H1 (cell line): ENCODE data around the gene MMP27. TPM values are rescaled to one million over a fixed set of nuclear protein-coding genes. Genes with fewer than 3 reads are reported as not detected.

ENCODE experiments used
- CTCF ChIA-PET: fragments of 300-600 bp; sonication (Branson Sonifier 250); formaldehyde crosslinking; loops from one replicate; lab custom pipeline; 2021; ENCODE audit not compliant: partially characterized antibody; lab: Charles Lee
- POLR2A ChIA-PET: fragments of 300-600 bp; sonication (Branson Sonifier 250); formaldehyde crosslinking; loops from one replicate; lab custom pipeline; 2021; ENCODE audit warnings: inconsistent platforms; ENCODE audit not compliant: partially characterized antibody; lab: Charles Lee
- DNase-seq, 2 experiments: peaks; one replicate each; pipeline versions ENCODE4 v3.0.0 to v3.0.0-alpha.2; 2010 to 2022; ENCODE audit warnings: low spot score in 2 of 2, low read depth in 1 of 2, mixed read lengths in 1 of 2
- FAIRE-seq: peaks from 2 replicates; lab custom pipeline; 2011; peaks lifted over from hg19 to GRCh38; lab: Jason Lieb, UNC
- H2AFZ ChIP-seq: 2 replicates; pipeline ENCODE4 v1.8.1; 2012; ENCODE audit warnings: low read length, inconsistent platforms
- H2AK5ac ChIP-seq: 2 replicates; pipeline ENCODE4 v1.6.1; 2013; ENCODE audit warnings: low read depth, low read length
- H2BK120ac ChIP-seq: replicated peaks from 2 replicates; pipeline ENCODE3; 2013; ENCODE audit warnings: low read depth, low read length, inconsistent platforms
- H2BK12ac ChIP-seq: 2 replicates; pipeline ENCODE4 v1.6.1; 2013; ENCODE audit warnings: low read depth, low read length
- H2BK15ac ChIP-seq: 2 replicates; pipeline ENCODE4 v1.6.1; 2013; ENCODE audit warnings: low read length
- H2BK20ac ChIP-seq: 2 replicates; pipeline ENCODE4 v1.6.1; 2013; ENCODE audit warnings: low read length
- H2BK5ac ChIP-seq: 2 replicates; pipeline ENCODE4 v1.6.1; 2013; ENCODE audit warnings: low read depth, low read length
- H3K14ac ChIP-seq: 2 replicates; pipeline ENCODE4 v1.6.1; 2013; ENCODE audit warnings: inconsistent platforms; ENCODE audit not compliant: insufficient read length
- H3K18ac ChIP-seq: 2 replicates; pipeline ENCODE4 v1.6.1; 2013; ENCODE audit warnings: low read length; ENCODE audit errors: extremely low read depth
- H3K23ac ChIP-seq: 2 replicates; pipeline ENCODE4 v1.6.1; 2013; ENCODE audit warnings: inconsistent platforms; ENCODE audit not compliant: insufficient read length
- H3K23me2 ChIP-seq: 2 replicates; pipeline ENCODE4 v1.6.1; 2013; ENCODE audit warnings: low read depth, low read length
- H3K27ac ChIP-seq: 2 replicates; pipeline ENCODE4 v1.6.1; 2011; ENCODE audit warnings: low read depth, low read length, inconsistent platforms
- H3K27me3 ChIP-seq, 4 experiments: replicated peaks in 1 of 4; 1 replicate in 1 of 4; 2 replicates in 3 of 4; pipeline versions ENCODE4 v1.6.1 to v1.8.1; 2011 to 2013; ENCODE audit warnings: low read length in 3 of 4, mild to moderate bottlenecking in 3 of 4, inconsistent platforms in 2 of 4, mixed read lengths in 2 of 4, moderate library complexity in 1 of 4; ENCODE audit not compliant: control insufficient read depth in 3 of 4, insufficient read depth in 3 of 4; ENCODE audit errors: extremely low read depth in 1 of 4
- H3K36me3 ChIP-seq, 4 experiments: 2 replicates each; pipeline versions ENCODE4 v1.6.1 to v1.8.1; 2011 to 2013; ENCODE audit warnings: mild to moderate bottlenecking in 4 of 4, low read length in 3 of 4, moderate library complexity in 2 of 4, control low read depth in 1 of 4, inconsistent platforms in 1 of 4; ENCODE audit not compliant: insufficient read depth in 4 of 4, control insufficient read depth in 2 of 4
- H3K4ac ChIP-seq: replicated peaks from 2 replicates; pipeline ENCODE3; 2013; ENCODE audit warnings: low read length, low read depth, mixed read lengths, inconsistent platforms; ENCODE audit not compliant: insufficient read length
- H3K4me1 ChIP-seq, 4 experiments: replicated peaks in 1 of 4; 1 replicate in 1 of 4; 2 replicates in 3 of 4; pipeline versions ENCODE4 v1.6.1 to v1.8.1; 2011 to 2013; ENCODE audit warnings: low read length in 3 of 4, inconsistent platforms in 2 of 4, mixed read lengths in 1 of 4; ENCODE audit not compliant: insufficient read depth in 4 of 4, control insufficient read depth in 3 of 4
- H3K4me2 ChIP-seq, 2 experiments: 2 replicates each; pipeline versions ENCODE4 v1.6.1 to v1.8.1; 2011 to 2013; ENCODE audit warnings: low read depth in 2 of 2, low read length in 2 of 2, control low read depth in 1 of 2, inconsistent platforms in 1 of 2, mild to moderate bottlenecking in 1 of 2; ENCODE audit not compliant: insufficient read depth in 1 of 2
- H3K4me3 ChIP-seq, 4 experiments: fragments of 200-600, 300-600 bp in 1 of 4; sonication (generic), shearing (Covaris generic), sonication (Bioruptor Twin) in 1 of 4; 2 replicates each; pipeline versions ENCODE4 v1.5.1 to v1.8.1; 2011 to 2016; ENCODE audit warnings: low read length in 4 of 4, low read depth in 3 of 4, control low read depth in 2 of 4, inconsistent platforms in 2 of 4, mild to moderate bottlenecking in 2 of 4, mixed read lengths in 1 of 4, moderate library complexity in 1 of 4; ENCODE audit not compliant: insufficient read depth in 2 of 4; ENCODE audit errors: extremely low read depth in 1 of 4
- H3K56ac ChIP-seq: replicated peaks from 2 replicates; pipeline ENCODE3; 2013; ENCODE audit warnings: low read depth, mild to moderate bottlenecking, mixed read lengths, low read length, inconsistent platforms; ENCODE audit not compliant: insufficient read length
- H3K79me1 ChIP-seq: 2 replicates; pipeline ENCODE4 v1.6.1; 2013; ENCODE audit warnings: low read depth, low read length, control low read depth
- H3K79me2 ChIP-seq, 2 experiments: 2 replicates each; pipeline versions ENCODE4 v1.6.1 to v1.8.1; 2012 to 2013; ENCODE audit warnings: low read length in 2 of 2, mild to moderate bottlenecking in 2 of 2, inconsistent platforms in 1 of 2; ENCODE audit not compliant: insufficient read depth in 2 of 2, control insufficient read depth in 1 of 2
- H3K9ac ChIP-seq, 4 experiments: replicated peaks in 1 of 4; 1 replicate in 1 of 4; 2 replicates in 3 of 4; pipeline versions ENCODE4 v1.6.1 to v1.8.1; 2011 to 2013; ENCODE audit warnings: low read depth in 3 of 4, low read length in 3 of 4, control low read depth in 2 of 4, mild to moderate bottlenecking in 2 of 4, moderate library complexity in 2 of 4, inconsistent platforms in 1 of 4; ENCODE audit errors: extremely low read depth in 1 of 4
- H3K9me3 ChIP-seq, 2 experiments: 2 replicates each; pipeline versions ENCODE4 v1.6.1 to v1.8.1; 2012 to 2013; ENCODE audit warnings: mild to moderate bottlenecking in 2 of 2, moderate library complexity in 2 of 2, control low read depth in 1 of 2, inconsistent platforms in 1 of 2, low read depth in 1 of 2, low read length in 1 of 2, mixed read lengths in 1 of 2; ENCODE audit not compliant: insufficient read depth in 2 of 2
- H4K20me1 ChIP-seq, 2 experiments: replicated peaks in 1 of 2; 2 replicates each; pipeline versions ENCODE3 to v1.8.1; 2011 to 2013; ENCODE audit warnings: inconsistent platforms in 2 of 2, low read length in 2 of 2, mild to moderate bottlenecking in 1 of 2; ENCODE audit not compliant: insufficient read depth in 2 of 2, control insufficient read depth in 1 of 2
- H4K5ac ChIP-seq: 2 replicates; pipeline ENCODE4 v1.6.1; 2013; ENCODE audit warnings: low read length, low read depth, mixed read lengths, inconsistent platforms; ENCODE audit not compliant: insufficient read length
- H4K8ac ChIP-seq: 2 replicates; pipeline ENCODE4 v1.8.0; 2013; ENCODE audit warnings: mild to moderate bottlenecking, moderate library complexity, low read length, inconsistent platforms; ENCODE audit not compliant: insufficient read depth; ENCODE audit errors: extremely low read depth
- H4K91ac ChIP-seq: replicated peaks from 2 replicates; pipeline ENCODE3; 2013; ENCODE audit warnings: low read length, mixed read lengths, inconsistent platforms; ENCODE audit not compliant: insufficient read length
- BRCA1 ChIP-seq: IDR thresholded peaks from 2 replicates; pipeline ENCODE4 v1.6.1; 2012; ENCODE audit warnings: low read depth, low read length, improper control_type of control experiment
- CHD2 ChIP-seq: IDR thresholded peaks from 2 replicates; pipeline ENCODE4 v1.6.1; 2012; ENCODE audit warnings: low read length, improper control_type of control experiment
- CTCF ChIP-seq, 3 experiments: IDR thresholded peaks; 1 replicate in 2 of 3; 2 replicates in 1 of 3; pipeline versions ENCODE4 v1.5.1 to v1.6.1; 2011; ENCODE audit warnings: low read length in 3 of 3, mild to moderate bottlenecking in 3 of 3, inconsistent platforms in 2 of 3, low read depth in 1 of 3, moderate library complexity in 1 of 3; ENCODE audit not compliant: insufficient read depth in 1 of 3; ENCODE audit errors: control extremely low read depth in 1 of 3
- GABPA ChIP-seq: IDR thresholded peaks from 2 replicates; pipeline ENCODE4 v1.6.1; 2011; ENCODE audit warnings: mild to moderate bottlenecking, low read length, moderate library complexity, borderline replicate concordance; ENCODE audit not compliant: insufficient read depth
- HDAC6 ChIP-seq: IDR thresholded peaks from one replicate; pipeline ENCODE4 v1.7.1; 2012; ENCODE audit warnings: low read depth, mild to moderate bottlenecking, inconsistent platforms, low read length, moderate library complexity
- MAFK ChIP-seq: IDR thresholded peaks from 2 replicates; pipeline ENCODE4 v1.6.1; 2012; ENCODE audit warnings: low read depth, mild to moderate bottlenecking, improper control_type of control experiment, low read length
- MAX ChIP-seq: IDR thresholded peaks from 2 replicates; pipeline ENCODE4 v1.6.1; 2012; ENCODE audit warnings: inconsistent platforms
- PHF8 ChIP-seq: fragments of 200-600 bp; sonication (generic); conservative IDR thresholded peaks from 2 replicates; pipeline ENCODE4 v1.7.1; 2012; ENCODE audit warnings: low read depth, mild to moderate bottlenecking, inconsistent platforms, low read length, moderate library complexity
- RNF2 ChIP-seq: fragments of 200-900, 300-1000 bp; sonication (generic); IDR thresholded peaks from 2 replicates; pipeline ENCODE4 v1.7.1; 2016; ENCODE audit warnings: borderline replicate concordance, low read depth, mild to moderate bottlenecking, antibody characterized with exemption, low read length; ENCODE audit not compliant: poor library complexity, severe bottlenecking; ENCODE audit errors: missing control alignments
- SIRT6 ChIP-seq: IDR thresholded peaks from one replicate; pipeline ENCODE4 v1.7.1; 2012; ENCODE audit warnings: low read length, inconsistent platforms
- SP1 ChIP-seq: IDR thresholded peaks from 2 replicates; pipeline ENCODE4 v1.6.1; 2011; ENCODE audit warnings: low read depth, low read length
- SUZ12 ChIP-seq: fragments of 200-600 bp; sonication (generic); IDR thresholded peaks from 2 replicates; pipeline ENCODE4 v1.6.1; 2012; ENCODE audit warnings: mild to moderate bottlenecking, inconsistent platforms, low read length, moderate library complexity, mixed read lengths
- ZNF274 ChIP-seq: IDR thresholded peaks from 2 replicates; pipeline ENCODE4 v1.7.0; 2012; ENCODE audit warnings: low read length, borderline replicate concordance; ENCODE audit errors: extremely low read depth
- polyA plus RNA-seq, 7 experiments: library from polyadenylated mRNA; depleted of rRNA in 3 of 7; stranded (reverse) in 5 of 7; unstranded in 2 of 7; fragments of >200 nt in 5 of 7; fragments of 200-250 nt in 2 of 7; gene quantifications; 1 replicate in 5 of 7; 2 replicates in 1 of 7; 4 replicates in 1 of 7; pipeline versions ENCODE4 v1.2.1 to v1.2.3, GENCODE V29; 2011 to 2013; ENCODE audit warnings: missing spikeins in 2 of 7, mixed read lengths in 2 of 7
- total RNA-seq: library from RNA; stranded (reverse); fragmentation: NEBNext Ultra II Directional; extraction: Animal tissue kit (Norgen Biotek cat#: 25700); gene quantifications from 2 replicates; pipeline ENCODE4 v1.2.1, GENCODE V29; 2021

Gene MMP27
- total and polyA plus RNA-seq, 2 of the 8 experiments (the other 6 are each of a cell fraction or from before 2014, with no cell fraction given), result not detected

GRCh38 chr11:102722821-102723220 is 17.3 kb upstream of the MMP27 start:
- CTCF ChIA-PET, result no interaction called here
- no peak overlapping the region for H2AFZ ChIP-seq
- no peak overlapping the region for H3K56ac ChIP-seq
- H4K8ac ChIP-seq, result no peak overlapping the region
- H2BK12ac ChIP-seq, result no peak overlapping the region
- no peak overlapping the region for H3K27ac ChIP-seq
- no peak overlapping the region for H2BK20ac ChIP-seq
- H3K36me3 ChIP-seq, result no peaks in the 10 kb centered on the region
- no peak overlapping the region for H3K4me3 ChIP-seq
- no peak overlapping the region for H3K4ac ChIP-seq
- no peak overlapping the region for H3K4me2 ChIP-seq
- no peaks in the 10 kb centered on the region for H3K79me2 ChIP-seq
- H4K20me1 ChIP-seq, result no peaks in the 10 kb centered on the region
- H2AK5ac ChIP-seq, result no peak overlapping the region
- H2BK15ac ChIP-seq, result no peak overlapping the region
- no peak overlapping the region for H3K9ac ChIP-seq
- H2BK5ac ChIP-seq, result no peak overlapping the region
- H3K79me1 ChIP-seq, result no peaks in the 10 kb centered on the region
- H3K27me3 ChIP-seq, result peaks cover 0 to 1% (median 0%) of the 10 kb centered on the region in 4 experiments; a peak in 1 of 7 replicates
- no peak overlapping the region for H3K23ac ChIP-seq
- H3K23me2 ChIP-seq, result no peaks in the 10 kb centered on the region
- no peak overlapping the region for H3K14ac ChIP-seq
- POLR2A ChIA-PET, result no interaction called here
- no peak overlapping the region for H4K5ac ChIP-seq
- FAIRE-seq, result no peak
- no peak overlapping the region for H3K18ac ChIP-seq
- H3K9me3 ChIP-seq, result no peaks in the 10 kb centered on the region
- H4K91ac ChIP-seq, result no peak overlapping the region
- no peaks in the 10 kb centered on the region for H3K4me1 ChIP-seq
- no peak overlapping the region for H2BK120ac ChIP-seq
- DNase-seq, result no peak
- TF ChIP-seq GABPA (no peak), SUZ12 (no peak), BRCA1 (no peak), MAFK (no peak), MAX (no peak), HDAC6 (no peak), RNF2 (no peak), PHF8 (no peak), ZNF274 (no peak), SP1 (no peak), CTCF (IDR thresholded peaks at IDR 0.05; ENCODE audit: control extremely low read depth in 1 of 3, insufficient read depth in 1 of 3, low read depth in 1 of 3, low read length in 3 of 3) (no peak), CHD2 (no peak), SIRT6 (no peak)
